Suprapubic skin (tissue), 4 donors: ENCODE measurements around the gene RNF145.

Experiments
- EP300 ChIP-seq: sonication (generic); formaldehyde crosslinking; IDR thresholded peaks from one replicate; pipeline ENCODE4 v1.6.1; 2017; ENCODE audit warnings: antibody characterized with exemption
- POLR2A ChIP-seq, 2 donors: fragments of 450-650 bp; IDR thresholded peaks; one replicate each; pipeline ENCODE4 v1.6.1; 2017; ENCODE audit warnings: antibody characterized with exemption in 2 of 2, mild to moderate bottlenecking in 2 of 2, moderate library complexity in 2 of 2
- POLR2AphosphoS5 ChIP-seq, 3 donors: sonication (generic); formaldehyde crosslinking; IDR thresholded peaks; one replicate each; pipeline ENCODE4 v1.6.1; 2017; ENCODE audit warnings: antibody characterized with exemption in 3 of 3
- TF ChIP-seq, protein P1 (sequence below), 2 donors: fragments of 200-600 bp in 1 of 2; fragments of 450-650 bp in 1 of 2; sonication (generic) in 1 of 2; IDR thresholded peaks; one replicate each; pipeline ENCODE4 v1.5.1; 2016 to 2019; ENCODE audit warnings: antibody characterized with exemption in 2 of 2, mild to moderate bottlenecking in 1 of 2, moderate library complexity in 1 of 2

GRCh38 chr5:159174511-159175168, 34.7 kb downstream of the RNF145 start:
- no peak for TF ChIP-seq POLR2A (IDR thresholded peaks at IDR 0.05)
- TF ChIP-seq, protein P1, sequence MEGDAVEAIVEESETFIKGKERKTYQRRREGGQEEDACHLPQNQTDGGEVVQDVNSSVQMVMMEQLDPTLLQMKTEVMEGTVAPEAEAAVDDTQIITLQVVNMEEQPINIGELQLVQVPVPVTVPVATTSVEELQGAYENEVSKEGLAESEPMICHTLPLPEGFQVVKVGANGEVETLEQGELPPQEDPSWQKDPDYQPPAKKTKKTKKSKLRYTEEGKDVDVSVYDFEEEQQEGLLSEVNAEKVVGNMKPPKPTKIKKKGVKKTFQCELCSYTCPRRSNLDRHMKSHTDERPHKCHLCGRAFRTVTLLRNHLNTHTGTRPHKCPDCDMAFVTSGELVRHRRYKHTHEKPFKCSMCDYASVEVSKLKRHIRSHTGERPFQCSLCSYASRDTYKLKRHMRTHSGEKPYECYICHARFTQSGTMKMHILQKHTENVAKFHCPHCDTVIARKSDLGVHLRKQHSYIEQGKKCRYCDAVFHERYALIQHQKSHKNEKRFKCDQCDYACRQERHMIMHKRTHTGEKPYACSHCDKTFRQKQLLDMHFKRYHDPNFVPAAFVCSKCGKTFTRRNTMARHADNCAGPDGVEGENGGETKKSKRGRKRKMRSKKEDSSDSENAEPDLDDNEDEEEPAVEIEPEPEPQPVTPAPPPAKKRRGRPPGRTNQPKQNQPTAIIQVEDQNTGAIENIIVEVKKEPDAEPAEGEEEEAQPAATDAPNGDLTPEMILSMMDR (IDR thresholded peaks at IDR 0.05) = no peak
- no peak for TF ChIP-seq POLR2AphosphoS5 (IDR thresholded peaks at IDR 0.05)
- TF ChIP-seq EP300 = no peak
